H1 (cell line): ENCODE results near the gene C4orf33.

Experiments
- BRCA1 ChIP-seq: IDR thresholded peaks from 2 replicates; pipeline ENCODE4 v1.6.1; 2012; ENCODE audit warnings: low read depth, low read length, improper control_type of control experiment
- EP300 ChIP-seq, 2 experiments: IDR thresholded peaks; 1 replicate in 1 of 2; 2 replicates in 1 of 2; pipeline ENCODE4 v1.6.1; 2011 to 2012; ENCODE audit warnings: low read depth in 2 of 2, low read length in 2 of 2, mild to moderate bottlenecking in 2 of 2, borderline replicate concordance in 1 of 2, inconsistent platforms in 1 of 2, moderate library complexity in 1 of 2
- EZH2 ChIP-seq: fragments of 200-600 bp; sonication (generic); IDR thresholded peaks from 2 replicates; pipeline ENCODE4 v1.7.1; 2012; ENCODE audit warnings: low read depth, mild to moderate bottlenecking, moderate library complexity, low read length, inconsistent platforms; ENCODE audit not compliant: severe bottlenecking
- GABPA ChIP-seq: IDR thresholded peaks from 2 replicates; pipeline ENCODE4 v1.6.1; 2011; ENCODE audit warnings: mild to moderate bottlenecking, low read length, moderate library complexity, borderline replicate concordance; ENCODE audit not compliant: insufficient read depth
- KDM1A ChIP-seq: fragments of 200-600, 300-600 bp; sonication (generic); IDR thresholded peaks from 2 replicates; pipeline ENCODE4 v1.7.1; 2016; ENCODE audit warnings: mild to moderate bottlenecking, low read length, borderline replicate concordance
- MAFK ChIP-seq: IDR thresholded peaks from 2 replicates; pipeline ENCODE4 v1.6.1; 2012; ENCODE audit warnings: low read depth, mild to moderate bottlenecking, improper control_type of control experiment, low read length
- POLR2A ChIP-seq, 2 experiments: IDR thresholded peaks; 1 replicate in 1 of 2; 2 replicates in 1 of 2; pipeline ENCODE4 v1.6.1; 2011; ENCODE audit warnings: low read depth in 2 of 2, low read length in 2 of 2, mild to moderate bottlenecking in 2 of 2; ENCODE audit errors: control extremely low read depth in 1 of 2
- TBP ChIP-seq: IDR thresholded peaks from 2 replicates; pipeline ENCODE4 v1.6.1; 2011; ENCODE audit warnings: low read depth, low read length, improper control_type of control experiment
- TF ChIP-seq, protein P1 (sequence below), 3 experiments: IDR thresholded peaks; 1 replicate in 2 of 3; 2 replicates in 1 of 3; pipeline versions ENCODE4 v1.5.1 to v1.6.1; 2011; ENCODE audit warnings: low read length in 3 of 3, mild to moderate bottlenecking in 3 of 3, inconsistent platforms in 2 of 3, low read depth in 1 of 3, moderate library complexity in 1 of 3; ENCODE audit not compliant: insufficient read depth in 1 of 3; ENCODE audit errors: control extremely low read depth in 1 of 3
- TF ChIP-seq, protein P2 (sequence below): IDR thresholded peaks from 2 replicates; pipeline ENCODE4 v1.6.1; 2012; ENCODE audit warnings: inconsistent platforms
- TF ChIP-seq, protein P3 (sequence below): IDR thresholded peaks from 2 replicates; pipeline ENCODE4 v1.6.1; 2011; ENCODE audit warnings: low read length, improper control_type of control experiment

DNA sequence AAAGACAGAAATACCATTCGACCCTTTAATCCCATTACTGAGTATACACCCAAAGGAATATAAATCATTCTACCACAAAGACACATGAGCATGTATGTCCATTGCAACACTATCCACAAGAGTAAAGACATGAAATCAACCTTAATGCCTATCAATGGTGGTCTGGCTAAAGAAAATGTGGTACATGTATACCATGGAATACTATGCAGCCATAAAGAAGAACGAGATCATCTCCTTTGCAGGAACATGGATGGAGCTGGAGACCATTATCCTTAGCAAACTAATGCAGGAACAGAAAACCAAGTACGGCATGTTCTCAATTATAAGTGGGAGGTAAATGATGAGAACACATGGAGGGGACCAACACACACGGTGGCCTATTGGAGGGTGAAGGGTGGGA lies 10.5 kb upstream of the C4orf33 start:
- TF ChIP-seq, protein P1, sequence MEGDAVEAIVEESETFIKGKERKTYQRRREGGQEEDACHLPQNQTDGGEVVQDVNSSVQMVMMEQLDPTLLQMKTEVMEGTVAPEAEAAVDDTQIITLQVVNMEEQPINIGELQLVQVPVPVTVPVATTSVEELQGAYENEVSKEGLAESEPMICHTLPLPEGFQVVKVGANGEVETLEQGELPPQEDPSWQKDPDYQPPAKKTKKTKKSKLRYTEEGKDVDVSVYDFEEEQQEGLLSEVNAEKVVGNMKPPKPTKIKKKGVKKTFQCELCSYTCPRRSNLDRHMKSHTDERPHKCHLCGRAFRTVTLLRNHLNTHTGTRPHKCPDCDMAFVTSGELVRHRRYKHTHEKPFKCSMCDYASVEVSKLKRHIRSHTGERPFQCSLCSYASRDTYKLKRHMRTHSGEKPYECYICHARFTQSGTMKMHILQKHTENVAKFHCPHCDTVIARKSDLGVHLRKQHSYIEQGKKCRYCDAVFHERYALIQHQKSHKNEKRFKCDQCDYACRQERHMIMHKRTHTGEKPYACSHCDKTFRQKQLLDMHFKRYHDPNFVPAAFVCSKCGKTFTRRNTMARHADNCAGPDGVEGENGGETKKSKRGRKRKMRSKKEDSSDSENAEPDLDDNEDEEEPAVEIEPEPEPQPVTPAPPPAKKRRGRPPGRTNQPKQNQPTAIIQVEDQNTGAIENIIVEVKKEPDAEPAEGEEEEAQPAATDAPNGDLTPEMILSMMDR (IDR thresholded peaks at IDR 0.05; ENCODE audit: control extremely low read depth in 1 of 3, insufficient read depth in 1 of 3, low read depth in 1 of 3, low read length in 3 of 3) = no peak
- TF ChIP-seq EZH2 (no peak), MAFK (no peak), TBP (no peak), BRCA1 (no peak), KDM1A (no peak), POLR2A (IDR thresholded peaks at IDR 0.05; ENCODE audit: control extremely low read depth in 1 of 2, low read depth in 2 of 2, low read length in 2 of 2) (no peak), GABPA (no peak), EP300 (IDR thresholded peaks at IDR 0.05; ENCODE audit: borderline replicate concordance in 1 of 2, low read depth in 2 of 2, low read length in 2 of 2) (no peak)
- TF ChIP-seq, protein P2, sequence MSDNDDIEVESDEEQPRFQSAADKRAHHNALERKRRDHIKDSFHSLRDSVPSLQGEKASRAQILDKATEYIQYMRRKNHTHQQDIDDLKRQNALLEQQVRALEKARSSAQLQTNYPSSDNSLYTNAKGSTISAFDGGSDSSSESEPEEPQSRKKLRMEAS = no peak
- TF ChIP-seq, protein P3, sequence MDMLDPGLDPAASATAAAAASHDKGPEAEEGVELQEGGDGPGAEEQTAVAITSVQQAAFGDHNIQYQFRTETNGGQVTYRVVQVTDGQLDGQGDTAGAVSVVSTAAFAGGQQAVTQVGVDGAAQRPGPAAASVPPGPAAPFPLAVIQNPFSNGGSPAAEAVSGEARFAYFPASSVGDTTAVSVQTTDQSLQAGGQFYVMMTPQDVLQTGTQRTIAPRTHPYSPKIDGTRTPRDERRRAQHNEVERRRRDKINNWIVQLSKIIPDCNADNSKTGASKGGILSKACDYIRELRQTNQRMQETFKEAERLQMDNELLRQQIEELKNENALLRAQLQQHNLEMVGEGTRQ = no peak
